HUES48 (cell line): Measurements from ENCODE around the gene SEMA3G.

ENCODE experiments used
- H3K27ac ChIP-seq: one replicate; pipeline ENCODE4 v1.7.0; 2013; ENCODE audit warnings: low read depth, low read length, inconsistent platforms
- H3K27me3 ChIP-seq: 2 replicates; pipeline ENCODE4 v1.6.1; 2013; ENCODE audit warnings: mild to moderate bottlenecking, low read length; ENCODE audit not compliant: control insufficient read depth, insufficient read depth
- H3K36me3 ChIP-seq: 2 replicates; pipeline ENCODE4 v1.6.1; 2013; ENCODE audit warnings: low read length; ENCODE audit not compliant: control insufficient read depth, insufficient read depth
- H3K4me1 ChIP-seq: 2 replicates; pipeline ENCODE4 v1.6.1; 2013; ENCODE audit warnings: mild to moderate bottlenecking, low read length; ENCODE audit not compliant: control insufficient read depth, insufficient read depth
- H3K4me3 ChIP-seq: 2 replicates; pipeline ENCODE4 v1.5.1; 2013; ENCODE audit warnings: mild to moderate bottlenecking, low read depth, low read length
- H3K9ac ChIP-seq: 2 replicates; pipeline ENCODE4 v1.6.1; 2013; ENCODE audit warnings: mild to moderate bottlenecking, low read depth, low read length, moderate library complexity
- H3K9me3 ChIP-seq: 2 replicates; pipeline ENCODE4 v1.6.1; 2013; ENCODE audit warnings: low read length; ENCODE audit not compliant: control insufficient read depth, insufficient read depth

SEMA3G gene

GRCh38 chr3:52444860-52445793 is at the start of gene SEMA3G:
SEMA3G (minus strand) TSS chr3:52445103; CDS start chr3:52445027, 76 bp downstream.
- Histone ChIP-seq H3K27me3 (no peaks in the 10 kb centered on the region), H3K9me3 (no peaks in the 10 kb centered on the region), H3K4me1 (peaks cover 9% of the 10 kb centered on the region), H3K27ac (no peak within 1 kb of the TSS), H3K9ac (no peak within 1 kb of the TSS), H3K4me3 (peak within 1 kb of the TSS; percentile 20; the same call in 1 of the 2 replicates), H3K36me3 (no peaks in the 10 kb centered on the region)

- Histone ChIP-seq H3K4me3 (no peak overlapping the region), H3K27me3 (no peaks in the 10 kb centered on the region), H3K4me1 (no peaks in the 10 kb centered on the region), H3K9me3 (no peaks in the 10 kb centered on the region), H3K9ac (no peak overlapping the region), H3K36me3 (peaks cover 35% of the 10 kb centered on the region), H3K27ac (no peak overlapping the region)
Measured at GRCh38 chr3:52494445-52494844, 49.5 kb upstream of the SEMA3G start.

GRCh38 chr3:52493232-52494017 is 48.5 kb upstream of the SEMA3G start:
- peaks cover 43% of the 10 kb centered on the region for H3K36me3 ChIP-seq

GRCh38 chr3:52492059-52492458 is 47.2 kb upstream of the SEMA3G start:
- Histone ChIP-seq H3K4me3 (no peak overlapping the region), H3K27me3 (no peaks in the 10 kb centered on the region), H3K9me3 (no peaks in the 10 kb centered on the region), H3K36me3 (peaks cover 57% of the 10 kb centered on the region), H3K4me1 (no peaks in the 10 kb centered on the region), H3K27ac (no peak overlapping the region), H3K9ac (no peak overlapping the region)

More at GRCh38 chr3:52493232-52494017, 48.5 kb upstream of the SEMA3G start:
- Histone ChIP-seq H3K4me1 (no peaks in the 10 kb centered on the region), H3K4me3 (no peak overlapping the region), H3K9me3 (no peaks in the 10 kb centered on the region), H3K27me3 (no peaks in the 10 kb centered on the region), H3K27ac (no peak overlapping the region), H3K9ac (no peak overlapping the region)

GRCh38 chr3:52490939-52491526 is 46.1 kb upstream of the SEMA3G start:
- Histone ChIP-seq H3K36me3 (peaks cover 67% of the 10 kb centered on the region), H3K9ac (no peak overlapping the region), H3K4me1 (no peaks in the 10 kb centered on the region), H3K9me3 (no peaks in the 10 kb centered on the region), H3K27ac (no peak overlapping the region), H3K4me3 (no peak overlapping the region), H3K27me3 (no peaks in the 10 kb centered on the region)

- Histone ChIP-seq H3K4me1 (no peaks in the 10 kb centered on the region), H3K36me3 (peaks cover 74% of the 10 kb centered on the region), H3K9ac (no peak overlapping the region), H3K27me3 (no peaks in the 10 kb centered on the region), H3K27ac (no peak overlapping the region), H3K9me3 (no peaks in the 10 kb centered on the region), H3K4me3 (no peak overlapping the region)
Measured at GRCh38 chr3:52490035-52490938, 45.4 kb upstream of the SEMA3G start.

- H3K4me3 ChIP-seq, result no peak overlapping the region
- no peaks in the 10 kb centered on the region for H3K4me1 ChIP-seq
- H3K27ac ChIP-seq, result no peak overlapping the region
- H3K36me3 ChIP-seq, result peaks cover 81% of the 10 kb centered on the region
- no peaks in the 10 kb centered on the region for H3K9me3 ChIP-seq
- no peaks in the 10 kb centered on the region for H3K27me3 ChIP-seq
- H3K9ac ChIP-seq, result no peak overlapping the region
Measured at GRCh38 chr3:52489453-52489852, 44.5 kb upstream of the SEMA3G start.

- Histone ChIP-seq H3K4me1 (no peaks in the 10 kb centered on the region), H3K36me3 (peaks cover 84% of the 10 kb centered on the region), H3K9me3 (no peaks in the 10 kb centered on the region), H3K27ac (no peak overlapping the region), H3K9ac (no peak overlapping the region), H3K4me3 (no peak overlapping the region), H3K27me3 (no peaks in the 10 kb centered on the region)
Measured at GRCh38 chr3:52488746-52489145, 43.8 kb upstream of the SEMA3G start.

GRCh38 chr3:52487788-52488691 is 43.1 kb upstream of the SEMA3G start:
- H3K27ac ChIP-seq, result no peak overlapping the region
- H3K4me3 ChIP-seq, result no peak overlapping the region
- H3K27me3 ChIP-seq, result no peaks in the 10 kb centered on the region
- H3K4me1 ChIP-seq, result no peaks in the 10 kb centered on the region
- no peak overlapping the region for H3K9ac ChIP-seq
- no peaks in the 10 kb centered on the region for H3K9me3 ChIP-seq
- H3K36me3 ChIP-seq, result peaks cover 89% of the 10 kb centered on the region
